PC-9 (cell line): ENCODE measurements around the gene HES3. TPM values are rescaled to one million over a fixed set of nuclear protein-coding genes. Genes with fewer than 3 reads are reported as not detected.

Experiments
- Bru-seq: library from RNA; stranded (reverse); fragments of 400-500 nt; gene quantifications from one replicate; lab custom pipeline; 2021; lab: Mats Ljungman, UMichigan
- BruChase-seq, 2 experiments: library from RNA; stranded (reverse); fragments of 400-500 nt; gene quantifications; one replicate each; lab custom pipeline; 2021; lab: Mats Ljungman, UMichigan
- BruUV-seq: library from RNA; stranded (reverse); fragments of 400-500 nt; replicated peaks from 2 replicates; lab custom pipeline; 2021; lab: Mats Ljungman, UMichigan
- CTCF ChIA-PET: fragments of 300-600 bp; sonication (Branson Sonifier 250); formaldehyde crosslinking; loops from one replicate; lab custom pipeline; 2022; ENCODE audit warnings: antibody characterized with exemption; lab: Charles Lee
- POLR2A ChIA-PET: fragments of 300-600 bp; sonication (Branson Sonifier 250); formaldehyde crosslinking; loops from one replicate; lab custom pipeline; 2022; ENCODE audit warnings: antibody characterized with exemption; ENCODE audit not compliant: unreplicated experiment; lab: Charles Lee
- DNase-seq, 2 experiments: peaks; one replicate each; pipeline versions ENCODE4 v3.0.0 to v3.0.0-alpha.2; 2015 to 2022; ENCODE audit warnings: mixed read lengths in 1 of 2
- H2AFZ ChIP-seq: fragments of 200-600 bp; sonication (generic); 2 replicates; pipeline ENCODE4 v1.8.1; 2017; ENCODE audit warnings: antibody characterized with exemption
- H3F3A ChIP-seq: fragments of 200-600 bp; sonication (generic); 2 replicates; pipeline ENCODE4 v1.8.1; 2017; ENCODE audit warnings: antibody characterized with exemption, mild to moderate bottlenecking, low read depth; ENCODE audit not compliant: insufficient read depth
- H3K27ac ChIP-seq: fragments of 200-600 bp; sonication (generic); 2 replicates; pipeline ENCODE4 v1.6.1; 2016; ENCODE audit warnings: mixed run types
- H3K27me3 ChIP-seq: fragments of 200-600 bp; sonication (generic); 2 replicates; pipeline ENCODE4 v1.6.1; 2016; ENCODE audit warnings: low read depth, mixed run types; ENCODE audit not compliant: insufficient read depth
- H3K36me3 ChIP-seq: fragments of 200-600 bp; sonication (generic); 2 replicates; pipeline ENCODE4 v1.6.1; 2016; ENCODE audit warnings: low read depth, mixed run types
- H3K4me1 ChIP-seq: fragments of 200-600 bp; sonication (generic); replicated peaks from 2 replicates; pipeline ENCODE4 v1.6.1; 2016; ENCODE audit warnings: mixed run types; ENCODE audit not compliant: insufficient read depth
- H3K4me2 ChIP-seq: fragments of 200-600 bp; sonication (generic); 2 replicates; pipeline ENCODE4 v1.6.1; 2017; ENCODE audit warnings: mixed run types
- H3K4me3 ChIP-seq: fragments of 200-600 bp; sonication (generic); 2 replicates; pipeline ENCODE4 v1.6.1; 2016; ENCODE audit warnings: mixed run types
- H3K79me2 ChIP-seq: fragments of 200-600 bp; sonication (generic); 2 replicates; pipeline ENCODE4 v1.6.1; 2017; ENCODE audit warnings: low read depth, mixed run types
- H3K9me2 ChIP-seq: fragments of 200-600 bp; sonication (generic); 2 replicates; pipeline ENCODE4 v1.8.1; 2017; ENCODE audit warnings: mild to moderate bottlenecking; ENCODE audit not compliant: insufficient read depth
- H3K9me3 ChIP-seq: fragments of 200-600 bp; sonication (generic); 2 replicates; pipeline ENCODE4 v1.8.1; 2016; ENCODE audit warnings: low read depth; ENCODE audit not compliant: insufficient read depth
- H4K20me1 ChIP-seq: fragments of 200-600 bp; sonication (generic); 2 replicates; pipeline ENCODE4 v1.8.1; 2017; ENCODE audit not compliant: insufficient read depth
- EZH2 ChIP-seq: fragments of 200-600 bp; sonication (generic); IDR thresholded peaks from 2 replicates; pipeline ENCODE4 v1.8.0; 2017; ENCODE audit warnings: antibody characterized with exemption, low read depth
- intact Hi-C: fragments of 100-400 bp; cut with micrococcal nuclease; formaldehyde crosslinking; loops from one replicate; pipeline ENCODE4 v1.10.0; 2022; ENCODE audit not compliant: unreplicated experiment
- long read RNA-seq: library from polyadenylated mRNA; stranded (forward); transcript quantifications from one replicate; pipeline ENCODE4 v2.0.0, GENCODE V29; 2022
- total RNA-seq: library from RNA; stranded (reverse); gene quantifications from 2 replicates; pipeline ENCODE4 v1.2.3, GENCODE V29; 2021
- TF ChIP-seq, protein P1 (sequence below): fragments of 200-600 bp; sonication (generic); conservative IDR thresholded peaks from 2 replicates; pipeline ENCODE4 v1.6.1; 2017; ENCODE audit warnings: mixed run types, antibody characterized with exemption, mild to moderate bottlenecking, moderate library complexity

HES3 gene, protein sequence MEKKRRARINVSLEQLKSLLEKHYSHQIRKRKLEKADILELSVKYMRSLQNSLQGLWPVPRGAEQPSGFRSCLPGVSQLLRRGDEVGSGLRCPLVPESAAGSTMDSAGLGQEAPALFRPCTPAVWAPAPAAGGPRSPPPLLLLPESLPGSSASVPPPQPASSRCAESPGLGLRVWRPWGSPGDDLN
- total RNA-seq (not detected in 2 replicates), Bru-seq, nascent RNA (not detected), BruChase-seq, experiment 1, labeled RNA remaining after a 2-hour chase (not detected), BruChase-seq, experiment 2, labeled RNA remaining after a 6-hour chase (not detected)
- long read RNA-seq: 0 reads

DNA sequence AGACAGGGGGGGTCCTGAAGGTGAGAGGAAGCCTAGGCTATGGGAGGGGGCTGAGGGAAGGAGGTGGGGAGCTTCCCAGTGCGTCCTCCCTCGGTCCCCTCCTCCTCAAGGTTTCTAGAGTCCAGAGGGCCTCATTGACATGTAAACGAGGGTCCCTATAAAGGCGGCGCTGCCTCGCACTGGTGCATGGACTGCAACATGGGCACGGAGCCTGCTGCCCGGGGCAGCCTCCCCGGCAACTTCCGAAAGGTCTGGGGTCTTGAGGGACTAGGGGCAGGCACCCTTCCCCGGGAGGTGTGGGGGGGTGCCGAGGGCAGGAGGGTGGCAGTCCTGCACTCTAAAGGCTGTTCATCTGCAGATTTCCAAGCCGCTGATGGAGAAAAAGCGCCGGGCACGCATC, at the start of gene HES3:
Gene HES3 (plus strand): TSS at position 187 of the 400 bp plus-strand sequence. CDS start 187 bp downstream, at position 374.
- intact Hi-C loops: no loop called here
- ChIA-PET POLR2A (interaction anchor here (0.6 kb wide), 1 partner anchor 42 kb away, joined by 10 read pairs; no protein-coding TSS in a partner anchor), CTCF (no interaction called here)
- TF ChIP-seq EZH2: no peak
- TF ChIP-seq, protein P1, sequence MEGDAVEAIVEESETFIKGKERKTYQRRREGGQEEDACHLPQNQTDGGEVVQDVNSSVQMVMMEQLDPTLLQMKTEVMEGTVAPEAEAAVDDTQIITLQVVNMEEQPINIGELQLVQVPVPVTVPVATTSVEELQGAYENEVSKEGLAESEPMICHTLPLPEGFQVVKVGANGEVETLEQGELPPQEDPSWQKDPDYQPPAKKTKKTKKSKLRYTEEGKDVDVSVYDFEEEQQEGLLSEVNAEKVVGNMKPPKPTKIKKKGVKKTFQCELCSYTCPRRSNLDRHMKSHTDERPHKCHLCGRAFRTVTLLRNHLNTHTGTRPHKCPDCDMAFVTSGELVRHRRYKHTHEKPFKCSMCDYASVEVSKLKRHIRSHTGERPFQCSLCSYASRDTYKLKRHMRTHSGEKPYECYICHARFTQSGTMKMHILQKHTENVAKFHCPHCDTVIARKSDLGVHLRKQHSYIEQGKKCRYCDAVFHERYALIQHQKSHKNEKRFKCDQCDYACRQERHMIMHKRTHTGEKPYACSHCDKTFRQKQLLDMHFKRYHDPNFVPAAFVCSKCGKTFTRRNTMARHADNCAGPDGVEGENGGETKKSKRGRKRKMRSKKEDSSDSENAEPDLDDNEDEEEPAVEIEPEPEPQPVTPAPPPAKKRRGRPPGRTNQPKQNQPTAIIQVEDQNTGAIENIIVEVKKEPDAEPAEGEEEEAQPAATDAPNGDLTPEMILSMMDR: no peak
- Histone ChIP-seq H3K79me2 (no peaks in the 10 kb centered on the region), H3K27ac (no peak within 1 kb of the TSS), H3K9me2 (no peaks in the 10 kb centered on the region), H3K9me3 (no peaks in the 10 kb centered on the region), H3K4me3 (no peak within 1 kb of the TSS), H3F3A (no peaks in the 10 kb centered on the region; the same call in 1 of the 2 replicates), H2AFZ (no peak within 1 kb of the TSS), H3K36me3 (no peaks in the 10 kb centered on the region), H4K20me1 (no peaks in the 10 kb centered on the region), H3K4me1 (no peaks in the 10 kb centered on the region), H3K4me2 (no peak within 1 kb of the TSS), H3K27me3 (peaks cover 17% of the 10 kb centered on the region)
- no peak for DNase-seq
- BruUV-seq: no TSS peak

DNA sequence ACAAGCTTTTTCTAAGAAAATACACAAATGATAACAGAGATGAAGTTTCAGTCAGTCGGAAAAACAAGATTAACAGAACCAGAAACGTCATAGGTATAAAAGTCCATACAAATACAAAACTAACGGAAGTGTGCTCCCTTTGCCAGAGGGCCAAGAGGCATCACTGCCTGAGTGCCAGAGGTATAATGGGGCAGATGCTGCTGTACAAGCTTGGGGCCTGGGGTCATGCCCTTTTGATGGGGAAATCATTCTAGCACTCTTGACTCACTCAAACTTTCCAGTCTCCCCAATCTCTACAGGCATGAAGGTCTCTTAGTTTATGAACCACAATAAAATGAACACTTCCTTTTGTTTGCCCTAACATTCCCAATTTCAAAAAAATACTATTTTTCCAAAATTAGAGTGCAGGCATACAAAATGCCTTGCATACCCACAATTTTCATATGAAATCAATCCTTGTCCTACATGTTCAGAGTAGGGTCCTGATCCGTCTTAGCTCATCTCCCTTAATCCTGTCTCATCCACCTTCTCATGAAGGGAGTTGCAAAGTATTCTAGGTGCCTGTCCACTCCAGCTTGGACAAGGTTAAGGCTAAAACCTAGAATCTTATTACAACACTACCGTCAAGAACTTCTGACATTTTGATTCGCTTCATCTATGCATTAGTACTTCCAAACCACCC, 46.1 kb upstream of the HES3 start:
- Histone ChIP-seq H3K4me1 (peaks cover 18% of the 10 kb centered on the region), H3K4me3 (peak overlapping the region; percentile 90), H3K79me2 (peaks cover 65% of the 10 kb centered on the region), H3K9me3 (no peaks in the 10 kb centered on the region), H2AFZ (no peak overlapping the region), H3K27me3 (no peaks in the 10 kb centered on the region), H3K4me2 (peak overlapping the region; percentile 96), H4K20me1 (peaks cover 35% of the 10 kb centered on the region; the same call in 1 of the 2 replicates), H3K9me2 (no peaks in the 10 kb centered on the region), H3K36me3 (peaks cover 14% of the 10 kb centered on the region), H3K27ac (peak overlapping the region; percentile 66), H3F3A (peaks cover 11% of the 10 kb centered on the region)
- ChIA-PET POLR2A (no interaction called here), CTCF (interaction anchor here (1.6 kb wide), 1 partner anchor 14 kb away, joined by 3 read pairs; no protein-coding TSS in a partner anchor)
- intact Hi-C loops: no loop called here
- TF ChIP-seq EZH2: no peak
- TF ChIP-seq, protein P1: no peak
- no TSS peak for BruUV-seq
- no peak for DNase-seq

DNA sequence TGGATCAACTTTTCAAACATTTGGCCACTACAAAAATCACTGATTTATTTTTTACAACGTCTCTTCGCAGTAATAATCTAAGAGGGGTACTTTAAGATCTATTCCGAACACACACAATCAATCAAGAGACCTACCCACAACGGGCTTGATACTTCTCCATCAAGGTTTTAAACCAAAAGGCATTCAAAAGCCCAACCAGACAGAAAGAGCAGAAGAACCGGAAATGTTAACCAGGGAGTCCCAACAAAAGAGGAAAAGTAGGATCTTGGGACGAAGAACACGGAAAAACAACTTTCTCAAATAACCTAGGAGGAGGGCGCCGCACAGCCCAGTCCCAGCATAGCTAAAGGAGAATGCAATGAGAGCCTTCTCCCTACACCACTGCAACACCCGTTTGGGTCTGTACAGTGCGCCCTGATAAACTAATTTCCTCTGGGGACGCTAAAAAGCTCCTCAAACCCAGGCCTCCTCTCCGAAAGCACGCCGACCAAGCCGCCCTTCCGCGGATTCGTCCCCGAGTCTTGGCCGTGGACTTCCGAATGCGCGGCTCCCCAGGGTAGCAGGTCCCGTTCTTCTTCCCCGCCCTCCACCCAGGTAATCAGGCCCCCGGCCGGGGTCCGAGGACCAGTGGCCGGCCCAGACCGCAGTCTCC, 45.2 kb upstream of the HES3 start:
- Histone ChIP-seq H3K9me2 (no peaks in the 10 kb centered on the region), H3K9me3 (no peaks in the 10 kb centered on the region), H4K20me1 (peaks cover 30% of the 10 kb centered on the region; the same call in 1 of the 2 replicates), H3K4me1 (peaks cover 18% of the 10 kb centered on the region), H3K27me3 (no peaks in the 10 kb centered on the region), H3K79me2 (peaks cover 59% of the 10 kb centered on the region), H3K4me3 (peak overlapping the region; percentile 90), H3K36me3 (peaks cover 14% of the 10 kb centered on the region), H3F3A (peaks cover 11% of the 10 kb centered on the region), H3K4me2 (peak overlapping the region; percentile 96), H2AFZ (peak overlapping the region; percentile 76; the same call in 1 of the 2 replicates), H3K27ac (peak overlapping the region; percentile 66)
- BruUV-seq: TSS peak; percentile 38
- DNase-seq: no peak
- ChIA-PET CTCF (interaction anchor here (1.6 kb wide), 1 partner anchor 15 kb away, joined by 3 read pairs; no protein-coding TSS in a partner anchor), POLR2A (no interaction called here)
- intact Hi-C loops: no loop called here
- no peak for TF ChIP-seq EZH2
- TF ChIP-seq, protein P1: no peak
